Naive thymus-derived CD8-positive, alpha-beta T cell (primary cell): ENCODE measurements around the gene ADNP. TPM values are rescaled to one million over a fixed set of nuclear protein-coding genes. Genes with fewer than 3 reads are reported as not detected.

Source experiments
- polyA plus RNA-seq, 3 donors: library from polyadenylated mRNA; unstranded; fragments of 300-500 nt; fragmentation: Illumina TruSeq; gene quantifications; one replicate each; pipeline ENCODE4 v1.2.3, GENCODE V29; 2021
- total RNA-seq, 8 experiments: library from RNA in 2 of 8; stranded (reverse) in 2 of 8; gene quantifications; one replicate each; pipeline ENCODE4 v1.2.3 and lab custom pipeline; 2021 to 2026

Gene ADNP
- total and polyA plus RNA-seq, 5 experiments from 2014 or later = 6.3 to 73.8 (median 10.9) TPM

Other genes with a start within 250 kb of the ADNP start
- not detected for gene RIPOR3, start 239.9 kb downstream of the ADNP start, total RNA-seq
- 1 to 10 TPM in 1 of 3 donors, under 1 TPM in 2; 0.53 to 2.4 (median 0.98) TPM for gene RIPOR3, start 239.9 kb downstream of the ADNP start, polyA plus RNA-seq
- gene PARD6B, start 199.9 kb downstream of the ADNP start, total RNA-seq = 10 to 100 TPM in 1 of 2 experiments, 1 to 10 TPM in 1; 9.4 to 12.0 TPM
- 1 to 10 TPM in 2 of 3 donors, under 1 TPM in 1; 0.49 to 2.0 (median 1.4) TPM for gene PARD6B, start 199.9 kb downstream of the ADNP start, polyA plus RNA-seq
- 10 to 100 TPM; 77.4 to 89.9 TPM for gene BCAS4, start 136.4 kb downstream of the ADNP start, total RNA-seq
- gene BCAS4, start 136.4 kb downstream of the ADNP start, polyA plus RNA-seq = 10 to 100 TPM; 33.5 to 51.5 (median 39.9) TPM
- 10 to 100 TPM; 45.4 to 46.6 TPM for gene DPM1, start 27.1 kb upstream of the ADNP start, total RNA-seq
- 10 to 100 TPM; 65.0 to 79.8 (median 75.3) TPM for gene DPM1, start 27.1 kb upstream of the ADNP start, polyA plus RNA-seq
- 1 to 10 TPM; 8.4 to 8.8 TPM for gene MOCS3, start 27.4 kb upstream of the ADNP start, total RNA-seq
- 1 to 10 TPM; 3.5 to 4.8 (median 4.6) TPM for gene MOCS3, start 27.4 kb upstream of the ADNP start, polyA plus RNA-seq
- gene KCNG1, start 91.7 kb upstream of the ADNP start, total RNA-seq = 1 to 10 TPM; 1.8 to 2.3 TPM
- not detected for gene KCNG1, start 91.7 kb upstream of the ADNP start, polyA plus RNA-seq